ENCODE results near the gene SSH3.

SSH3 gene

GRCh38 chr11:67268962-67269268 is 34.4 kb upstream of the SSH3 start:
- no peak for DNase-seq

GRCh38 chr11:67269401-67270255 is 33.7 kb upstream of the SSH3 start:
- no peak for DNase-seq

GRCh38 chr11:67270256-67271204 is 32.8 kb upstream of the SSH3 start:
- no peak for DNase-seq

GRCh38 chr11:67271205-67271540 is 32.2 kb upstream of the SSH3 start:
- DNase-seq = no peak

GRCh38 chr11:67271541-67272284 is 31.6 kb upstream of the SSH3 start:
- DNase-seq = peak; percentile 51

- no peak for DNase-seq
Measured at GRCh38 chr11:67272327-67273259, 30.7 kb upstream of the SSH3 start.

GRCh38 chr11:67273260-67273990 is 29.9 kb upstream of the SSH3 start:
- no peak for DNase-seq

GRCh38 chr11:67274768-67275605 is 28.3 kb upstream of the SSH3 start:
- no peak for DNase-seq

- DNase-seq = no peak
Measured at GRCh38 chr11:67275606-67276409, 27.5 kb upstream of the SSH3 start.

- DNase-seq = peak; percentile 31
Measured at GRCh38 chr11:67276781-67277230, 26.5 kb upstream of the SSH3 start.

- peak; percentile 90 for DNase-seq
Measured at GRCh38 chr11:67277231-67277961, 25.9 kb upstream of the SSH3 start.

GRCh38 chr11:67278135-67278938 is 25.0 kb upstream of the SSH3 start:
- no peak for DNase-seq

- no peak for DNase-seq
Measured at GRCh38 chr11:67278939-67279588, 24.3 kb upstream of the SSH3 start.

- DNase-seq = no peak
Measured at GRCh38 chr11:67279589-67280340, 23.6 kb upstream of the SSH3 start.

- no peak for DNase-seq
Measured at GRCh38 chr11:67280341-67280787, 23.0 kb upstream of the SSH3 start.

- no peak for DNase-seq
Measured at GRCh38 chr11:67280788-67281551, 22.4 kb upstream of the SSH3 start.

All from activated effector memory CD4-positive, alpha-beta T cell treated with Interleukin-2 at 50 U/mL for 16 hours (primary cell).